WTC11 (cell line): Measurements from ENCODE around the gene ACACA. TPM values are rescaled to one million over a fixed set of nuclear protein-coding genes. Genes with fewer than 3 reads are reported as not detected.
A peak's percentile ranks its signal among the peaks of the same experiment; 100 is the strongest.

Experiments
- ATAC-seq: fragments of 200-7000 bp; cut with Tn5 transposase; 2 replicates; pipeline ENCODE4 v1.10.0; 2021; ENCODE audit warnings: mild to moderate bottlenecking, moderate library complexity
- CTCF ChIA-PET: fragments of 300-600 bp; sonication (Branson Sonifier 250); formaldehyde crosslinking; loops from one replicate; lab custom pipeline; 2021; ENCODE audit warnings: antibody characterized with exemption; lab: Charles Lee
- POLR2A ChIA-PET: fragments of 350-600 bp; sonication (Branson Sonifier 250); formaldehyde crosslinking; loops from one replicate; lab custom pipeline; 2021; ENCODE audit warnings: antibody characterized with exemption; lab: Charles Lee
- DNase-seq: peaks from one replicate; pipeline ENCODE4 v3.0.0; 2021; ENCODE audit warnings: low spot score
- H3K27ac Mint-ChIP-seq: 2 replicates; pipeline ENCODE4 v1.8.0; 2021; ENCODE audit warnings: mixed read lengths
- H3K27me3 Mint-ChIP-seq: 2 replicates; pipeline ENCODE4 v1.8.0; 2021; ENCODE audit warnings: low read depth, mild to moderate bottlenecking, moderate library complexity, mixed read lengths
- H3K36me3 Mint-ChIP-seq: 2 replicates; pipeline ENCODE4 v1.8.0; 2021; ENCODE audit warnings: mixed read lengths
- H3K4me1 Mint-ChIP-seq: 2 replicates; pipeline ENCODE4 v1.8.0; 2022; ENCODE audit warnings: mixed read lengths
- H3K4me3 Mint-ChIP-seq: 2 replicates; pipeline ENCODE4 v1.8.0; 2021; ENCODE audit warnings: mild to moderate bottlenecking, moderate library complexity, mixed read lengths
- H3K9me3 Mint-ChIP-seq: 2 replicates; pipeline ENCODE4 v1.8.0; 2021; ENCODE audit warnings: mixed read lengths
- AR ChIP-seq: fragments of 250-450 bp; sonication (Bioruptor Pico); IDR thresholded peaks from 2 replicates; pipeline ENCODE4 v1.9.0; 2021; ENCODE audit warnings: mild to moderate bottlenecking
- ATF2 ChIP-seq: sonication (generic); formaldehyde crosslinking; IDR thresholded peaks from 2 replicates; pipeline ENCODE4 v1.8.1; 2022; ENCODE audit warnings: low read depth, missing genetic modification reagents, borderline replicate concordance
- CREM ChIP-seq: sonication (generic); formaldehyde crosslinking; IDR thresholded peaks from 2 replicates; pipeline ENCODE4 v1.8.1; 2022; ENCODE audit warnings: mild to moderate bottlenecking, missing genetic modification reagents, moderate library complexity
- EMX1 ChIP-seq: fragments of 250-450 bp; sonication (Bioruptor Pico); IDR thresholded peaks from 2 replicates; pipeline ENCODE4 v1.8.0; 2021; ENCODE audit warnings: mild to moderate bottlenecking
- FOXP1 ChIP-seq: sonication (generic); formaldehyde crosslinking; IDR thresholded peaks from 2 replicates; pipeline ENCODE4 v1.8.0; 2022; ENCODE audit warnings: missing genetic modification reagents, mild to moderate bottlenecking, moderate library complexity, borderline replicate concordance
- GRHL2 ChIP-seq: fragments of 250-450 bp; sonication (Bioruptor Pico); IDR thresholded peaks from 2 replicates; pipeline ENCODE4 v1.8.0; 2022; ENCODE audit warnings: mild to moderate bottlenecking, moderate library complexity; ENCODE audit not compliant: insufficient replicate concordance, severe bottlenecking
- GTF2I ChIP-seq: fragments of 250-450 bp; sonication (Bioruptor Pico); conservative IDR thresholded peaks from 2 replicates; pipeline ENCODE4 v1.4.0; 2021; ENCODE audit warnings: mild to moderate bottlenecking
- IRF2 ChIP-seq: sonication (generic); formaldehyde crosslinking; IDR thresholded peaks from 2 replicates; pipeline ENCODE4 v1.8.0; 2022; ENCODE audit warnings: low read depth, missing genetic modification reagents, borderline replicate concordance
- JUN ChIP-seq: sonication (generic); formaldehyde crosslinking; IDR thresholded peaks from 2 replicates; pipeline ENCODE4 v1.8.0; 2023; ENCODE audit warnings: mild to moderate bottlenecking, missing genetic modification reagents
- KAT7 ChIP-seq: sonication (generic); formaldehyde crosslinking; IDR thresholded peaks from 2 replicates; pipeline ENCODE4 v1.8.1; 2023; ENCODE audit warnings: missing genetic modification reagents, mild to moderate bottlenecking, borderline replicate concordance
- MYBL2 ChIP-seq: sonication (generic); formaldehyde crosslinking; IDR thresholded peaks from 2 replicates; pipeline ENCODE4 v1.8.1; 2023; ENCODE audit warnings: mild to moderate bottlenecking, moderate library complexity, missing genetic modification reagents
- NFYB ChIP-seq: sonication (generic); formaldehyde crosslinking; conservative IDR thresholded peaks from 2 replicates; pipeline ENCODE4 v1.8.0; 2022; ENCODE audit warnings: low read depth, missing genetic modification reagents
- NR2C2 ChIP-seq: sonication (generic); formaldehyde crosslinking; IDR thresholded peaks from 2 replicates; pipeline ENCODE4 v1.8.0; 2022; ENCODE audit warnings: mild to moderate bottlenecking, missing genetic modification reagents
- NR3C1 ChIP-seq: sonication (generic); formaldehyde crosslinking; conservative IDR thresholded peaks from 2 replicates; pipeline ENCODE4 v1.8.1; 2023; ENCODE audit warnings: low read depth, mild to moderate bottlenecking, missing genetic modification reagents
- OVOL2 ChIP-seq: fragments of 250-450 bp; sonication (Bioruptor Pico); IDR thresholded peaks from 2 replicates; pipeline ENCODE4 v1.9.0; 2021; ENCODE audit warnings: mild to moderate bottlenecking, borderline replicate concordance
- RELA ChIP-seq: sonication (generic); formaldehyde crosslinking; IDR thresholded peaks from 2 replicates; pipeline ENCODE4 v1.8.1; 2022; ENCODE audit warnings: missing genetic modification reagents, mild to moderate bottlenecking, borderline replicate concordance
- SP1 ChIP-seq: sonication (generic); formaldehyde crosslinking; conservative IDR thresholded peaks from 2 replicates; pipeline ENCODE4 v1.8.1; 2022; ENCODE audit warnings: missing genetic modification reagents
- STAT6 ChIP-seq: sonication (generic); formaldehyde crosslinking; conservative IDR thresholded peaks from 2 replicates; pipeline ENCODE4 v1.8.1; 2023; ENCODE audit warnings: mild to moderate bottlenecking, low read depth, missing genetic modification reagents, moderate library complexity
- ZBTB21 ChIP-seq: sonication (generic); formaldehyde crosslinking; IDR thresholded peaks from 2 replicates; pipeline ENCODE4 v1.8.1; 2023; ENCODE audit warnings: mild to moderate bottlenecking, missing genetic modification reagents, borderline replicate concordance
- ZBTB43 ChIP-seq: sonication (generic); formaldehyde crosslinking; IDR thresholded peaks from 2 replicates; pipeline ENCODE4 v1.8.1; 2023; ENCODE audit warnings: mild to moderate bottlenecking, missing genetic modification reagents
- ZMAT4 ChIP-seq: fragments of 250-450 bp; sonication (Bioruptor Pico); IDR thresholded peaks from 2 replicates; pipeline ENCODE4 v1.9.0; 2021; ENCODE audit warnings: mild to moderate bottlenecking
- ZNF121 ChIP-seq: sonication (generic); formaldehyde crosslinking; IDR thresholded peaks from 2 replicates; pipeline ENCODE4 v1.8.0; 2023; ENCODE audit warnings: missing genetic modification reagents
- ZNF671 ChIP-seq: fragments of 250-450 bp; sonication (Bioruptor Pico); IDR thresholded peaks from 2 replicates; pipeline ENCODE4 v1.8.0; 2021; ENCODE audit warnings: mild to moderate bottlenecking
- total RNA-seq: library from RNA; stranded (reverse); gene quantifications from 3 replicates; pipeline ENCODE4 v1.2.3, GENCODE V29; 2021

ACACA gene
- total RNA-seq, 1 experiment from 2014 or later = 167 TPM

GRCh38 chr17:37283414-37283961 is 123.1 kb downstream of the ACACA start:
- ATAC-seq (no peak), DNase-seq (no peak)
- Mint-ChIP-seq H3K4me3 (no peak overlapping the region), H3K4me1 (peaks cover 16% of the 10 kb centered on the region), H3K9me3 (no peaks in the 10 kb centered on the region), H3K27me3 (no peaks in the 10 kb centered on the region), H3K27ac (0 out of 2 replicates have a peak overlapping the region, but pooled peaks have one; percentile 1), H3K36me3 (peaks cover 25% of the 10 kb centered on the region)
- TF ChIP-seq RELA (CRISPR knock-in tag) (no peak), SP1 (CRISPR knock-in tag) (no peak), ZMAT4 (CRISPR knock-in tag) (no peak)
- POLR2A ChIA-PET = no interaction called here
- CTCF ChIA-PET = interaction anchor here (1.5 kb wide), 1 partner anchor 90 kb away, joined by 4 read pairs; no protein-coding TSS in a partner anchor

GRCh38 chr17:37280841-37281240 is 125.8 kb downstream of the ACACA start:
- TF ChIP-seq ZBTB21 (CRISPR knock-in tag) (no peak), JUN (CRISPR knock-in tag) (no peak), OVOL2 (CRISPR knock-in tag) (no peak), AR (CRISPR knock-in tag) (no peak), ZNF121 (CRISPR knock-in tag) (no peak), CREM (CRISPR knock-in tag) (no peak), GRHL2 (CRISPR knock-in tag) (no peak), KAT7 (CRISPR knock-in tag) (no peak), NR3C1 (CRISPR knock-in tag) (no peak), GTF2I (CRISPR knock-in tag) (no peak), ZNF671 (CRISPR knock-in tag) (no peak), MYBL2 (CRISPR knock-in tag) (no peak), NFYB (CRISPR knock-in tag) (no peak), NR2C2 (CRISPR knock-in tag) (no peak)
- TF ChIP-seq, all 79 proteins: peak for 0

GRCh38 chr17:37278247-37278894 is 128.3 kb downstream of the ACACA start:
- Mint-ChIP-seq H3K4me3 (no peak overlapping the region), H3K36me3 (peaks cover 54% of the 10 kb centered on the region), H3K9me3 (no peaks in the 10 kb centered on the region), H3K27me3 (no peaks in the 10 kb centered on the region), H3K27ac (no peak overlapping the region), H3K4me1 (no peaks in the 10 kb centered on the region)
- ChIA-PET POLR2A (no interaction called here), CTCF (interaction anchor here (0.7 kb wide), 1 partner anchor 95 kb away, joined by 3 read pairs; no protein-coding TSS in a partner anchor)
- no peak for DNase-seq
- no peak for ATAC-seq
- TF ChIP-seq FOXP1 = no peak
- no peak for TF ChIP-seq RELA (CRISPR knock-in tag)
- TF ChIP-seq STAT6 (CRISPR knock-in tag) = no peak
- no peak for TF ChIP-seq EMX1 (CRISPR knock-in tag)
- no peak for TF ChIP-seq IRF2 (CRISPR knock-in tag)
- TF ChIP-seq ZBTB43 (CRISPR knock-in tag) = no peak
- TF ChIP-seq ATF2 = no peak
- no peak for TF ChIP-seq ZNF121 (CRISPR knock-in tag)

More at GRCh38 chr17:37280841-37281240, 125.8 kb downstream of the ACACA start:
- H3K36me3 Mint-ChIP-seq = peaks cover 40% of the 10 kb centered on the region
- DNase-seq = no peak
- no peak overlapping the region for H3K4me3 Mint-ChIP-seq
- ChIA-PET POLR2A (no interaction called here), CTCF (interaction anchor here (1.2 kb wide), 1 partner anchor 92 kb away, joined by 3 read pairs; no protein-coding TSS in a partner anchor)
- H3K9me3 Mint-ChIP-seq = no peaks in the 10 kb centered on the region
- ATAC-seq = no peak
- no peak overlapping the region for H3K27ac Mint-ChIP-seq
- H3K27me3 Mint-ChIP-seq = no peaks in the 10 kb centered on the region
- no peaks in the 10 kb centered on the region for H3K4me1 Mint-ChIP-seq
